Measurements from ENCODE around the gene ECI1.

DNA sequence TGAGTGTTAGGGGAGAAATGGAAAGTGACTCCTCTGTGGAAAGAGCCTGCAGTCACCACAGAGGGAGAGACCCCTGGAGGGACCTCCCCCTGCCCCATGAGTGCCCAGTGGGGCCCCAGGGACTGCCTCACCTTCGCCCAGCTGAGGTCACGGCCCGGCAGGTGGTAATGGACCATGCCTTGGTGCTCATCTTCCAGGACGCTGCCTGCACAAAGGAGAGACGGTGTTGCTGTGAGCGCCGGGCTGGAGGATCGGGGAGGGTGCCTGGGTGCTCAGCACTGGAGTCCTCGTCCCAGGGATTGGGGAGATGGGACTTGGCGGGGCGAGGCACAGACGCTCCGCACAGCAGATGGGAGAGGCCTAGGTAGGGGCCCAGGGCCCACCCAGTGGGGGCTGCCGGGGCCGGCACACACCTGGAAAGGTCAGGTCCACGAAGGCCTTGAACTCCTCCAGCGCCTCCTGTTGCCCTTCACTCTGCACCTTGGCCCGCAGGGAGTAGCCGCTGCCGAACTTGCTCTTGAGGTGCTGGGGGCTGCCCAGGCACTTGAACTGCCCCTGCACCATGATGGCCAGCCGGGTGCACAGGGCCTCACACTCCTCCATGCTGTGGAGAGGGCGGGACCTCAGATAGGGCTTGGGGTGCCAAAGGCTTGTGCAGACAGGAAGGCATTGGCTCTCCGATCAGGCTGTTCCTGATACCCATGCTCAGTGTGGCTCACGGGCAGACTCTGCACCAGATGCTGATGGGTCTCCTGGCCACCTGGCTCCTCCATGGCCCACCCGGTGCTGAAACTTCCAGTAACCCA lies 26.3 kb upstream of the ECI1 start:
- TF ChIP-seq CTCF (IDR thresholded peaks at IDR 0.05; ENCODE audit: low read depth, low read length): no peak
- no peak for TF ChIP-seq EZH2phosphoT487 (IDR thresholded peaks at IDR 0.05; ENCODE audit: low read depth)

Measured in OCI-LY3 (cell line).